PC-3 (cell line): ENCODE measurements around the gene VPS26B.

Experiments
- EZH2 ChIP-seq: fragments of 300-600 bp; sonication (generic); IDR thresholded peaks from one replicate; pipeline ENCODE4 v1.6.1; 2017; ENCODE audit warnings: antibody characterized with exemption, mild to moderate bottlenecking, low read length; ENCODE audit not compliant: unreplicated experiment
- EZH2phosphoT487 ChIP-seq: fragments of 300-600 bp; sonication (generic); IDR thresholded peaks from 2 replicates; pipeline ENCODE4 v1.6.1; 2018; ENCODE audit warnings: mild to moderate bottlenecking, antibody characterized with exemption, low read length, borderline replicate concordance
- TF ChIP-seq, protein P1 (sequence below): fragments of 300-600 bp; sonication (generic); conservative IDR thresholded peaks from 2 replicates; pipeline ENCODE4 v1.5.1; 2017; ENCODE audit warnings: antibody characterized with exemption, low read depth, mild to moderate bottlenecking, low read length

DNA sequence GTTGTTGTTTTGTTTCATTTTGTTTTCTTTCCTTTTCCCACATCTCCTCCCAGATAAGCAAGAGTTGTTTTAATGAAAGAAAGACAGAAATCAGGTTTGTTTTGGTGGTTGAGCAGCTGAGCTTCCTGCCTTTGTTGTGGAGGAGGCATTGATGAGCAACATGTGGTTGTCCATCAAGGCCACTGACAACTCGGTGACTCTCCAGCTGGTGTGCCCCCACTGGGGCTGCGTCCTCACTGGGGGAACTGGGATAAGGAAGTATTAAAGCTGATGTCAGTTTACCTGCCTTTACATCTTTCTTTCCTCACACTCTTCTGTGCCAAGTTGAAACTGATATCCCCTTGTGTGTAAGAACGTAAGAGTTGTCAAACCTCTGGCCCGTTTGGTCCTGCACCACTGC, 5.9 kb downstream of the VPS26B start:
- TF ChIP-seq, protein P1, sequence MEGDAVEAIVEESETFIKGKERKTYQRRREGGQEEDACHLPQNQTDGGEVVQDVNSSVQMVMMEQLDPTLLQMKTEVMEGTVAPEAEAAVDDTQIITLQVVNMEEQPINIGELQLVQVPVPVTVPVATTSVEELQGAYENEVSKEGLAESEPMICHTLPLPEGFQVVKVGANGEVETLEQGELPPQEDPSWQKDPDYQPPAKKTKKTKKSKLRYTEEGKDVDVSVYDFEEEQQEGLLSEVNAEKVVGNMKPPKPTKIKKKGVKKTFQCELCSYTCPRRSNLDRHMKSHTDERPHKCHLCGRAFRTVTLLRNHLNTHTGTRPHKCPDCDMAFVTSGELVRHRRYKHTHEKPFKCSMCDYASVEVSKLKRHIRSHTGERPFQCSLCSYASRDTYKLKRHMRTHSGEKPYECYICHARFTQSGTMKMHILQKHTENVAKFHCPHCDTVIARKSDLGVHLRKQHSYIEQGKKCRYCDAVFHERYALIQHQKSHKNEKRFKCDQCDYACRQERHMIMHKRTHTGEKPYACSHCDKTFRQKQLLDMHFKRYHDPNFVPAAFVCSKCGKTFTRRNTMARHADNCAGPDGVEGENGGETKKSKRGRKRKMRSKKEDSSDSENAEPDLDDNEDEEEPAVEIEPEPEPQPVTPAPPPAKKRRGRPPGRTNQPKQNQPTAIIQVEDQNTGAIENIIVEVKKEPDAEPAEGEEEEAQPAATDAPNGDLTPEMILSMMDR: no peak
- TF ChIP-seq EZH2: no peak
- no peak for TF ChIP-seq EZH2phosphoT487
